Measurements from ENCODE around the gene CREB5. TPM values are rescaled to one million over a fixed set of nuclear protein-coding genes. Genes with fewer than 3 reads are reported as not detected.

The CREB5 gene
- total RNA-seq, 4 donors from 2014 or later, result 7.8 to 29.9 (median 12.9) TPM

- no peaks in the 10 kb centered on the region for H3K36me3 ChIP-seq
- WGBS, 2 donors (ENCODE audit: low coverage in 1 of 2), result 88 to 89% methylated on average over 2 of the region's 2 CpGs
- H3K4me3 ChIP-seq, result no peak overlapping the region
- no peaks in the 10 kb centered on the region for H3K9me3 ChIP-seq
- no peak for ATAC-seq
- no peaks in the 10 kb centered on the region for H3K27me3 ChIP-seq
- no peak for TF ChIP-seq POLR2AphosphoS5 (IDR thresholded peaks at IDR 0.05)
- no peak for TF ChIP-seq CTCF (IDR thresholded peaks at IDR 0.05)
- TF ChIP-seq POLR2A (IDR thresholded peaks at IDR 0.05), result no peak
- no peak for TF ChIP-seq EP300 (IDR thresholded peaks at IDR 0.05)
- H3K27ac ChIP-seq, result no peak overlapping the region
- peaks cover 0 to 31% (median 9%) of the 10 kb centered on the region in 3 donors for H3K4me1 ChIP-seq
These were observed 293.0 kb downstream of the CREB5 start for GRCh38 chr7:28705350-28705749.

- TF ChIP-seq POLR2A (IDR thresholded peaks at IDR 0.05) (no peak), CTCF (IDR thresholded peaks at IDR 0.05) (no peak), EP300 (IDR thresholded peaks at IDR 0.05) (no peak), POLR2AphosphoS5 (IDR thresholded peaks at IDR 0.05) (no peak)
- no peak for ATAC-seq
- Histone ChIP-seq H3K4me3 (no peak overlapping the region), H3K9me3 (no peaks in the 10 kb centered on the region), H3K36me3 (no peaks in the 10 kb centered on the region), H3K4me1 (peaks cover 0 to 24% (median 9%) of the 10 kb centered on the region in 3 donors), H3K27ac (no peak overlapping the region), H3K27me3 (no peaks in the 10 kb centered on the region)
- WGBS, 2 donors (ENCODE audit: low coverage in 1 of 2), result 70 to 88% methylated on average over 1 of the region's 1 CpG
These were observed 294.3 kb downstream of the CREB5 start for GRCh38 chr7:28706584-28706983.

- Histone ChIP-seq H3K27ac (no peak overlapping the region), H3K4me1 (peaks cover 0 to 17% (median 9%) of the 10 kb centered on the region in 3 donors), H3K4me3 (no peak overlapping the region), H3K36me3 (no peaks in the 10 kb centered on the region), H3K27me3 (no peaks in the 10 kb centered on the region), H3K9me3 (no peaks in the 10 kb centered on the region)
- no peak for ATAC-seq
- TF ChIP-seq POLR2AphosphoS5 (IDR thresholded peaks at IDR 0.05) (no peak), CTCF (IDR thresholded peaks at IDR 0.05) (no peak), EP300 (IDR thresholded peaks at IDR 0.05) (no peak), POLR2A (IDR thresholded peaks at IDR 0.05) (no peak)
- WGBS, 2 donors (ENCODE audit: low coverage in 1 of 2), result 92 to 98% methylated on average over 3 to 4 of the region's 6 CpGs
These were observed 295.0 kb downstream of the CREB5 start for GRCh38 chr7:28707291-28707690.

- H3K27ac ChIP-seq, result peak overlapping the region in 3 of 4 donors; percentile 28 to 64 (median 49)
- TF ChIP-seq EP300 (IDR thresholded peaks at IDR 0.05) (no peak), POLR2AphosphoS5 (IDR thresholded peaks at IDR 0.05) (peak; percentile 8)
- H3K4me1 ChIP-seq, result peaks cover 0 to 7% (median 2%) of the 10 kb centered on the region in 3 donors
- H3K9me3 ChIP-seq, result no peaks in the 10 kb centered on the region
- peak overlapping the region; percentile 19 to 21 for H3K4me3 ChIP-seq
- no peaks in the 10 kb centered on the region for H3K27me3 ChIP-seq
- H3K36me3 ChIP-seq, result no peaks in the 10 kb centered on the region
- 54 to 56% methylated on average over 11 to 12 of the region's 15 CpGs for WGBS, 2 donors (ENCODE audit: low coverage in 1 of 2)
- ATAC-seq, result peak; percentile 90
These were observed 296.0 kb downstream of the CREB5 start for GRCh38 chr7:28708033-28708951.

GRCh38 chr7:28709748-28710147, 297.4 kb downstream of the CREB5 start:
- H3K4me1 ChIP-seq, result peaks cover 0 to 5% (median 2%) of the 10 kb centered on the region in 3 donors
- ATAC-seq, result no peak
- WGBS, 2 donors (ENCODE audit: low coverage in 1 of 2), result 79 to 90% methylated on average over 6 of the region's 6 CpGs
- H3K9me3 ChIP-seq, result no peaks in the 10 kb centered on the region
- no peaks in the 10 kb centered on the region for H3K36me3 ChIP-seq
- no peaks in the 10 kb centered on the region for H3K27me3 ChIP-seq
- TF ChIP-seq POLR2A (IDR thresholded peaks at IDR 0.05) (no peak), EP300 (IDR thresholded peaks at IDR 0.05) (no peak), POLR2AphosphoS5 (IDR thresholded peaks at IDR 0.05) (no peak), CTCF (IDR thresholded peaks at IDR 0.05) (no peak)
- no peak overlapping the region for H3K4me3 ChIP-seq
- H3K27ac ChIP-seq, result no peak overlapping the region
